Choroid plexus epithelial cell (primary cell): ENCODE measurements around the gene MGAT5.

Experiments
- DNase-seq: peaks from one replicate; pipeline ENCODE4 v3.0.0-alpha.2; 2010; ENCODE audit warnings: low read depth
- H3K4me3 ChIP-seq: 2 replicates; pipeline ENCODE4 v1.5.1; 2011; ENCODE audit warnings: low read depth, mild to moderate bottlenecking, control low read depth, low read length, moderate library complexity
- TF ChIP-seq, protein P1 (sequence below): conservative IDR thresholded peaks from 2 replicates; pipeline ENCODE4 v1.5.1; 2011; ENCODE audit warnings: low read depth, mild to moderate bottlenecking, control low read depth, inconsistent platforms, low read length, moderate library complexity

The MGAT5 gene

GRCh38 chr2:134455426-134455825 lies 201.6 kb downstream of the MGAT5 start:
- TF ChIP-seq, protein P1, sequence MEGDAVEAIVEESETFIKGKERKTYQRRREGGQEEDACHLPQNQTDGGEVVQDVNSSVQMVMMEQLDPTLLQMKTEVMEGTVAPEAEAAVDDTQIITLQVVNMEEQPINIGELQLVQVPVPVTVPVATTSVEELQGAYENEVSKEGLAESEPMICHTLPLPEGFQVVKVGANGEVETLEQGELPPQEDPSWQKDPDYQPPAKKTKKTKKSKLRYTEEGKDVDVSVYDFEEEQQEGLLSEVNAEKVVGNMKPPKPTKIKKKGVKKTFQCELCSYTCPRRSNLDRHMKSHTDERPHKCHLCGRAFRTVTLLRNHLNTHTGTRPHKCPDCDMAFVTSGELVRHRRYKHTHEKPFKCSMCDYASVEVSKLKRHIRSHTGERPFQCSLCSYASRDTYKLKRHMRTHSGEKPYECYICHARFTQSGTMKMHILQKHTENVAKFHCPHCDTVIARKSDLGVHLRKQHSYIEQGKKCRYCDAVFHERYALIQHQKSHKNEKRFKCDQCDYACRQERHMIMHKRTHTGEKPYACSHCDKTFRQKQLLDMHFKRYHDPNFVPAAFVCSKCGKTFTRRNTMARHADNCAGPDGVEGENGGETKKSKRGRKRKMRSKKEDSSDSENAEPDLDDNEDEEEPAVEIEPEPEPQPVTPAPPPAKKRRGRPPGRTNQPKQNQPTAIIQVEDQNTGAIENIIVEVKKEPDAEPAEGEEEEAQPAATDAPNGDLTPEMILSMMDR = no peak
- DNase-seq = no peak
- no peak overlapping the region for H3K4me3 ChIP-seq

DNA sequence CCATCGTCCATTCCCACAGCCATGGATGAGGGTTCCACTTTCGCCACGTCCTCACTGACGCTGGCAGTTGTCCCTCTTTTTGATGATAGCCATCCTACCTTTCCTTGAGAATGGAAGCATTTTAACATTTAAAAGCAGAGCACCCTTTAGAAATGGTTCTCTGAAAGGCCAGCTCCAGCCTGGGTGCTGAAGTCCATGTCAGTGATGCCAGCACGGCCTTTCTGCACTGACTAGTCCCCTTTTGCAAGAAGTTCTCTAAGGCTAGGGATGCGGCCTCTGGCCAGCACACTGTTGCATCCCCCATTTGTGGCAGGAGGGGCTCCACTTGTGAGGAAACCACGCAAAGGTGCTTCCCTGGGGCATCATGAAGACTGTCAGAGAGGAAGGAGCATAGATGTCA lies 203.5 kb downstream of the MGAT5 start:
- no peak for DNase-seq
- no peak overlapping the region for H3K4me3 ChIP-seq
- TF ChIP-seq, protein P1 = no peak

DNA sequence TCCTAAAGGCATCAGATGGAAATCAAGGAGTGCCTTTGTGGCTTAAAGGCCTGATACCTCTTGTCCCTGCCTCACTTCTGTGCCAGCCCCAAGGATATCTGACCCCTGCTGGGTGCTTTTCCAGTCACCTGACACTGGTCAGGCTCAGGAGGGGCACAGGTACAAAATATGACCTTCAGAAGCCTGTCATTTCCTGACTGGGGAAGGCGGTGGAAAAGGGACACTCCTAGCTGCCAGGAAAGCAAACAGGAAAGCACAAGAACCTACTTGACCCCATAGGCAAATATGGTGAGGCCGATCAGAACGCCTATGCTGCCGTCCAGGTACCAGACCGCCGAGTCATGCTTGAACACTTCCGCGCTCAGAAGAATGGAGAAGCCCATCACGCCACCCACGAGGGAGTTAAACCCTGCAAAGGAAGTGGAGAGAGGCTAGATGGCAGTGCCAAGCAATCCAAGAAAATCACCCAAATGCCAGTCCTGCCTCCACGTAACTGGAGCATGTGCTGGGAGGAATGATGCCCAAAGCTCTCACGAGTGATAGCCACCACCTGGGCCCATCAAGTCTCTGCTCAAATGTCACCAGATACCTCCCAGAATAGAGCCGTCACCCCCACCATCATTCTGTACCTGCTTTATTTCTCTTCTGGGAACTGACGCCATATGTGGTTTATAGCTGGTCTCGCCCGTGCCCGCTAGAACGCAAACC lies 204.0 kb downstream of the MGAT5 start:
- TF ChIP-seq, protein P1 = no peak
- DNase-seq = no peak
- no peak overlapping the region for H3K4me3 ChIP-seq

GRCh38 chr2:134458473-134458853 lies 204.6 kb downstream of the MGAT5 start:
- no peak overlapping the region for H3K4me3 ChIP-seq
- TF ChIP-seq, protein P1 = no peak
- DNase-seq = no peak

- DNase-seq = no peak
- H3K4me3 ChIP-seq = no peak overlapping the region
- TF ChIP-seq, protein P1 = no peak
These were observed 205.1 kb downstream of the MGAT5 start for GRCh38 chr2:134458950-134459349.

GRCh38 chr2:134459706-134460406 lies 206.0 kb downstream of the MGAT5 start:
- TF ChIP-seq, protein P1 = no peak
- no peak for DNase-seq
- no peak overlapping the region for H3K4me3 ChIP-seq

GRCh38 chr2:134460583-134460998 lies 206.7 kb downstream of the MGAT5 start:
- TF ChIP-seq, protein P1 = peak; percentile 84
- peak; percentile 81 for DNase-seq
- no peak overlapping the region for H3K4me3 ChIP-seq
